ENCODE results near the gene CDCA5. TPM values are rescaled to one million over a fixed set of nuclear protein-coding genes. Genes with fewer than 3 reads are reported as not detected.

The CDCA5 gene
- total RNA-seq, 1 donor from 2014 or later, result 1.7 TPM

DNA sequence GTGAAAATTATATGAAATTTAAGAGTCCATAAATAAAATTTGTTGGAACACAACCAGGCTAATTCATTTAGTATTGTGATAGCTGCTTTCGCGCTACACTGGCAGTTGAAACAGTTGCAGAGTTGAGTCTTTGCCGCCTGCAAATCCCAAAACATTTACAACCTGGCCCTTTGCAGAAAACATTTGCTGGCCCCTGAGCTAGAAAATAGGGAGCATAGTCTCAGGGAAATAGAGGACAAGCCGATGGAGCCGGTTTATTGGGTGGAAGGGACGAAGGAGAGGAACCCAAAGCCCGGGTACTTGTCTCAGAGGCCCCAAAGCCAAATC, 43.4 kb downstream of the CDCA5 start:
- ATAC-seq (no peak), DNase-seq (no peak)
- H3K27ac ChIP-seq, result peak overlapping the region; percentile 90

DNA sequence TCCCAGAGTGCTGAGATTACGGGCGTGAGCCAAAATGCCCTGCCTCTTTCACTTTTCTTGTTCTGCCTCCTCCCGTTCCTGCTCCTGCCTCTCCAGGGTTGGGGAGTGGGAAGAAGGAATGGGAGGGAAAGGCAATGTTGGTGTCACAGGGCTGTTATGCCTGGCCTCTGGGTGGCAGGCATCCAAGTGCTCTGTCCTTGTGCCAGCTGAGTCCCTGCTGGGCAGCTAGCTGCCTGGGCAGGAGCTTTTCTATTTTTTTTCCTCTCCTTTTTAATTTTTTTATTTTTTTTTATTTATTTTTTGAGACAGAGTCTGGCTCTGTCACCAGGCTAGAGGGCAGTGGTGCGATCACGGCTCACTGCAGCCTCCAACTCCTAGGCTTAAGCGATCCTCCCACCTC, 46.9 kb downstream of the CDCA5 start:
- Histone ChIP-seq H3K9me3 (no peaks in the 10 kb centered on the region), H3K27ac (no peak overlapping the region)

More for the DNA sequence above, 43.4 kb downstream of the CDCA5 start:
- H3K4me3 ChIP-seq, result peak overlapping the region; percentile 83
- peaks cover 51% of the 10 kb centered on the region for H3K36me3 ChIP-seq
- H3K9me3 ChIP-seq, result no peaks in the 10 kb centered on the region
- intact Hi-C loops (cut with DNase I), result no loop called here
- peaks cover 29% of the 10 kb centered on the region for H3K4me1 ChIP-seq
- no peaks in the 10 kb centered on the region for H3K27me3 ChIP-seq
- TF ChIP-seq, protein P1, sequence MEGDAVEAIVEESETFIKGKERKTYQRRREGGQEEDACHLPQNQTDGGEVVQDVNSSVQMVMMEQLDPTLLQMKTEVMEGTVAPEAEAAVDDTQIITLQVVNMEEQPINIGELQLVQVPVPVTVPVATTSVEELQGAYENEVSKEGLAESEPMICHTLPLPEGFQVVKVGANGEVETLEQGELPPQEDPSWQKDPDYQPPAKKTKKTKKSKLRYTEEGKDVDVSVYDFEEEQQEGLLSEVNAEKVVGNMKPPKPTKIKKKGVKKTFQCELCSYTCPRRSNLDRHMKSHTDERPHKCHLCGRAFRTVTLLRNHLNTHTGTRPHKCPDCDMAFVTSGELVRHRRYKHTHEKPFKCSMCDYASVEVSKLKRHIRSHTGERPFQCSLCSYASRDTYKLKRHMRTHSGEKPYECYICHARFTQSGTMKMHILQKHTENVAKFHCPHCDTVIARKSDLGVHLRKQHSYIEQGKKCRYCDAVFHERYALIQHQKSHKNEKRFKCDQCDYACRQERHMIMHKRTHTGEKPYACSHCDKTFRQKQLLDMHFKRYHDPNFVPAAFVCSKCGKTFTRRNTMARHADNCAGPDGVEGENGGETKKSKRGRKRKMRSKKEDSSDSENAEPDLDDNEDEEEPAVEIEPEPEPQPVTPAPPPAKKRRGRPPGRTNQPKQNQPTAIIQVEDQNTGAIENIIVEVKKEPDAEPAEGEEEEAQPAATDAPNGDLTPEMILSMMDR (IDR thresholded peaks at IDR 0.05), result no peak

DNA sequence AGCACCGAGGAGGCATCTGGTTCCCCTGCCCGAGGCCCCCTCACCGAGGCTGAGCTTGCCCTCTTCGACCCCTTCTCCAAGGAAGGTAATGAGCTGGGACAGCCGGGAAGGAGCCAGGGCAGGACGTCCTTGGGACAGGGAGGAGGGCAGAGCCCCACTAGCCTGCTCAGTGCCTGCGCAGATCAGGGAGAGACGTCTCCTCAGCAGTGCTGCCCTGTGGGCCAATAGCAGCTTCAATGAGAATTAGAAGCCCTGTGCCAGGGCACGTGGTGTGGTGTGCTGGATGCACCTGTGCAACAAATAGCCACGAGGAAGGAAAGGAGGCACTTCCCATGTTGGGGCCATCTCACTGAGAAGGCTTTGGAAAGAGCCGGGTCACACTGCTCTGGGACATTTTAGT, 48.3 kb downstream of the CDCA5 start:
- no peak for DNase-seq

More for the DNA sequence above, 46.9 kb downstream of the CDCA5 start:
- Histone ChIP-seq H3K36me3 (peaks cover 68% of the 10 kb centered on the region), H3K27me3 (no peaks in the 10 kb centered on the region), H3K4me1 (peaks cover 8% of the 10 kb centered on the region), H3K4me3 (no peak overlapping the region)
- intact Hi-C loops (cut with DNase I), result no loop called here
- DNase-seq (peak; percentile 84), ATAC-seq (no peak)
- TF ChIP-seq, protein P1 (IDR thresholded peaks at IDR 0.05), result no peak

DNA sequence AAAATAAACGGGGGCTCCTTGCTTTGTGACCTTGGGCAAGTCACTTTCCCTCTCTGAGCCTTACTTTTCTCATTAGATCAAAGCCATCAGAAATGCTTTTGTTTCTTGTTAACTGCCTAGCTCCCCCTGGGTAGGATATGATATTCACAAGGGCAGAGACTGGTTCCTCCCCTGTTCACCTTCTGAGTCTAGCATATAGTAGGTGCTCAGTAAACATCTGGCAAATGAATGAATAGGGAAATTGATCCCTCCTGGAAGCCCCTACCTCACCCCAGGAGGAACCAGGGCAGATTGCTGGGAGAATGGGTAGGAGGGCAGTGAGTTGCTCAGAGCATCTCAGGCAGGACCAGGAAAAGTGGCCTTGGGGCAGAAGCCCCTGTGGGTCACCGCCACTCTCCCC, 49.4 kb downstream of the CDCA5 start:
- Histone ChIP-seq H3K36me3 (peaks cover 64% of the 10 kb centered on the region), H3K4me3 (no peak overlapping the region), H3K27me3 (no peaks in the 10 kb centered on the region), H3K27ac (no peak overlapping the region), H3K9me3 (no peaks in the 10 kb centered on the region), H3K4me1 (no peaks in the 10 kb centered on the region)
- TF ChIP-seq, protein P1 (IDR thresholded peaks at IDR 0.05), result no peak
- intact Hi-C loops (cut with DNase I), result no loop called here
- no peak for ATAC-seq
- no peak for DNase-seq

More for the DNA sequence above, 48.3 kb downstream of the CDCA5 start:
- Histone ChIP-seq H3K36me3 (peaks cover 70% of the 10 kb centered on the region), H3K9me3 (no peaks in the 10 kb centered on the region), H3K27me3 (no peaks in the 10 kb centered on the region), H3K27ac (no peak overlapping the region), H3K4me3 (no peak overlapping the region), H3K4me1 (peaks cover 6% of the 10 kb centered on the region)
- TF ChIP-seq, protein P1 (IDR thresholded peaks at IDR 0.05), result no peak
- no peak for ATAC-seq
- intact Hi-C loops (cut with DNase I), result no loop called here

DNA sequence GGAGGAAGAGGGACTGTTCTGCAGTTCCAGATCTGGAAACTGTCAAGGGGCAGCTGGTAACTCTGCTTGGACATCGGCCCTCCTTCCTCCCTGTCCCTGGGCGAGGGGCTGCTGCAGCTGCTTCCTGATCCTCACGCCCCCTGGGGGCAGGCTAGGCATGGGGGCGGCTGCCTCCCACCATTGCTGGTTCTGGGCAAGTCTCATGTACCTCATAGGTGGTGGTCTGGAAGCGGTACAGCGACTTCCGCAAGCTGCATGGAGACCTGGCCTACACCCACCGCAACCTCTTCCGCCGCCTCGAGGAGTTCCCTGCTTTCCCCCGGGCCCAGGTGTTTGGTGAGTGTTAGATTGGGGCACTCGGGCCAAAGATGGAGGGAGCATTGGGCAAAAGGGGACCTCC, 51.6 kb downstream of the CDCA5 start:
- no peak for DNase-seq
- H3K36me3 ChIP-seq, result peaks cover 50% of the 10 kb centered on the region
- intact Hi-C loops (cut with DNase I), result no loop called here

More for the DNA sequence above, 51.6 kb downstream of the CDCA5 start:
- TF ChIP-seq, protein P1 (IDR thresholded peaks at IDR 0.05), result no peak
- ATAC-seq, result no peak
- H3K9me3 ChIP-seq, result no peaks in the 10 kb centered on the region
- peaks cover 15% of the 10 kb centered on the region for H3K4me1 ChIP-seq
- no peaks in the 10 kb centered on the region for H3K27me3 ChIP-seq
- H3K4me3 ChIP-seq, result no peak overlapping the region
- no peak overlapping the region for H3K27ac ChIP-seq

Small RNA genes within 50 kb of the gene (microRNA-seq; reads per million reads assigned to microRNA genes)
- 0.50 reads per million for gene MIR6751 (ENCODE audit: borderline microRNAs expressed)

Other genes starting within 250 kb of the CDCA5 start
- gene CDC42BPG, start 239.4 kb downstream of the CDCA5 start, total RNA-seq, result 20.9 TPM
- gene EHD1, start 205.4 kb downstream of the CDCA5 start, total RNA-seq, result 94.6 TPM
- gene ATG2A, start 166.8 kb downstream of the CDCA5 start, total RNA-seq, result 23.2 TPM
- gene PPP2R5B, start 159.4 kb downstream of the CDCA5 start, total RNA-seq, result 29.4 TPM
- gene GPHA2, start 148.1 kb downstream of the CDCA5 start, total RNA-seq, result not detected
- not detected for gene MAJIN, start 111.9 kb downstream of the CDCA5 start, total RNA-seq
- 7.5 TPM for gene BATF2, start 87.1 kb downstream of the CDCA5 start, total RNA-seq
- 84.4 TPM for gene ARL2, start 69.9 kb downstream of the CDCA5 start, total RNA-seq
- 27.1 TPM for gene SNX15, start 56.6 kb downstream of the CDCA5 start, total RNA-seq
- 10.2 TPM for gene SAC3D1, start 42.8 kb downstream of the CDCA5 start, total RNA-seq
- 10.0 TPM for gene NAALADL1, start 25.5 kb downstream of the CDCA5 start, total RNA-seq
- gene ZFPL1, start 182 bp upstream of the CDCA5 start, total RNA-seq, result 32.1 TPM
- gene VPS51, start 12.2 kb upstream of the CDCA5 start, total RNA-seq, result 101 TPM
- gene TM7SF2, start 27.8 kb upstream of the CDCA5 start, total RNA-seq, result 39.0 TPM
- 7.5 TPM for gene ZNHIT2, start 33.7 kb upstream of the CDCA5 start, total RNA-seq
- 754 TPM for gene FAU, start 38.1 kb upstream of the CDCA5 start, total RNA-seq
- gene MRPL49, start 38.3 kb upstream of the CDCA5 start, total RNA-seq, result 53.7 TPM
- gene SYVN1, start 50.5 kb upstream of the CDCA5 start, total RNA-seq, result 69.0 TPM
- not detected for gene SPDYC, start 86.2 kb upstream of the CDCA5 start, total RNA-seq
- 179 TPM for gene CAPN1, start 97.9 kb upstream of the CDCA5 start, total RNA-seq
- 9.5 TPM for gene POLA2, start 177.9 kb upstream of the CDCA5 start, total RNA-seq
- 27.5 TPM for gene CDC42EP2, start 230.8 kb upstream of the CDCA5 start, total RNA-seq
- gene DPF2, start 249.8 kb upstream of the CDCA5 start, total RNA-seq, result 53.7 TPM